HUDEP-2 (cell line): ENCODE data around the gene CHST15.
"Not testable (repeated sequence)": the region's sequence is repeated elsewhere in the genome, so short reads cannot be mapped to it uniquely, and the experiment has no call there.

Experiments
- DNase-seq, 76 experiments: peaks; one replicate each; lab custom pipeline; 2025; ENCODE audit not compliant: unreplicated experiment in 76 of 76; lab: John Stamatoyannopoulos, UW

Gene CHST15

DNA sequence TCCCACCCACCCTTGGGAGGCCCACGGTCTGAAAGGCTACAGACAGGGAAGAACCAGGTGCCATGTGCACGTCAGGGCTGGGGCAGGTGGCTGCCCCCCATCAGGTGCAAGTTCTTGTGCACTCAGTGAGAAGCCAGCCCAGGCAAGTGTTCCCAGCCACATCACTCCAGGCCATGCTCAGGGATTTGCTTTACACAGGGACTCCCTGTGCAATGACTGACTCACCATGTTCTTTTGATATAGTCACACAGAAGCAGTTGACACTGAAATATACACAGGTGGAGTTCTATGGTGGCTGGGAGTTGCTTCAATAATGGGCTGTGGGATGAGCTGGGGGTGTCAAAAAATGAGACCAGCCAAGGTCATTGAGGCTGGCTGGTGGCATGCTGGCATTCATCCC is 8.0 kb upstream of the CHST15 start:
- no peak for DNase-seq

- not testable (repeated sequence) for DNase-seq
These were observed 7.3 kb upstream of the CHST15 start for GRCh38 chr10:124100651-124101050.

DNA sequence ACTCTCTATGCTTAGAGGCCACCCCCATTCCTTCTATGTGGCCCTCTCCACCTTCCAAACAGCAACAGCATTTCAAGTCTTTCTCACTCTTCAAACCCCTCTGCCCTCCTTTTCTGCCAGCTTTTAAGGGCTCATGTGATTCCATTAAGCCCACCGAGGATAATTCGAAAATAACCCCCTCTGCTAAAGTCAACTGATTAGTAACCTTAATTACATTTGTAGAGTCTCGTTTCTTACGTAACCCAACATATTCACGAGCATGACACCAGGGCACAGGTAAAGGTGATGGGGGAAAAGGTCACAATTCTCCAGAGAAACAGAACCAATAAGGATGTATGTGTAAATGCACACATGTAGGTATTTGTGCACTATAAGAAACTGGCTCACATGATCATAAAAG is 6.7 kb upstream of the CHST15 start:
- no peak for DNase-seq

GRCh38 chr10:124099604-124100003 is 6.2 kb upstream of the CHST15 start:
- no peak for DNase-seq

- DNase-seq: no peak
These were observed 5.2 kb upstream of the CHST15 start for GRCh38 chr10:124098575-124098974.

DNA sequence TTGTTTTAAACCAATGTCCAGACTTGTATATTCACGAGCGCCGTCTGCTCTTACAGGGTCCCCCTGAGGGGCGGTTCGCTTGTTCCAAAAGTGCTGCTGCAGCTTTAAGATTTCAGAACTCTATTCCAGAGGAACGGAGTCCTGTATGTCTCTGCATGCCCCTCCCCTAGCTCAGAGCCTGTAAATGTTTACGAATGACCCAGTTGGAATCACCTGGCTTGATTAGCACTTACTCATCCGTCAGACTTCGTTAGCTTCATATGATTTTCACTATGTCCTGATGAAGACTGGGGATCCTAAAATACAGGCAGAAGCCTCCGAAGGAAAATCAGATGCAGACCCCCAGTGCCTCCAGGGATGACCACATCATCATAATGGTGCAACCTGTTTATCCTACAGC is 4.5 kb upstream of the CHST15 start:
- DNase-seq: no peak

DNA sequence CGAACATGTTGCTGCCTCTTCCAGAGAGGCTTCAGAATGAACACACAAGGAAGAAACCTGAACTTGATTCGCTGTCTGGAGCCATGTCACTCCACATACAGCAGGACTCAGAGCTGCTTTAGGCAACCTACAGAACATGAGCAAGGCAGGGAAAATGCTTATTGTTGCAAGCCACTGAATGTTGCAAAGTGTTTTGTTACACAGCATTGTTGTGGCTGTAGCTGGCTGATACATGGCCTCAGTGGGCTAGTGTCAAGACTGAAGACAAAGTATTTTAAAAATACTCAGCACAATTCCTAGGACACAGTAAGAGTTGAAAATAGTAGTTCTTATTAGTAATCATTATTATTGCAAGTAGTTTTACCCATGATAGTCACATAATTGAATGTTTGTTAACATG is 3.1 kb upstream of the CHST15 start:
- DNase-seq: no peak

DNA sequence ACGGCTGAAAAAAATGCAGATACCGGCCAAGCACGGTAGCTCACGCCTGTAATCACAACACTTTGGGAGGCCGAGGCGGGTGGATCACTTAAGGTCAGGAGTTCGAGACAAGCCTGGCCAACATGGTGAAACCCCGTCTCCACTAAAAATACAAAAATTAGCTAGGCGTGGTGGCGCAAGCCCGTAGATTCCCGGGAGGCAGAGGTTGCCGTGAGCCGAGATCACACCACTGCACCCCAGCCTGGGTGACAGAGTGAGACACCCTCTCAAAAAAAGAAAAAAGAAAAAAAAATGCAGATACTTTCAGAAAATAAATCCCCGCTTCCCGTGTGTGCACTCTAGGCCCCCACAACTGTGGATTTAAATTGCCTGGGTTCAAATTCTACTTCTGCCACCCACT is 2.4 kb upstream of the CHST15 start:
- DNase-seq: not testable (repeated sequence)

GRCh38 chr10:124095096-124095495 is 1.7 kb upstream of the CHST15 start:
- no peak for DNase-seq

GRCh38 chr10:124094419-124094785 is 1.0 kb upstream of the CHST15 start:
- DNase-seq: no peak

GRCh38 chr10:124093774-124094418 is 498 bp upstream of the CHST15 start:
- DNase-seq: not testable (repeated sequence)

DNA sequence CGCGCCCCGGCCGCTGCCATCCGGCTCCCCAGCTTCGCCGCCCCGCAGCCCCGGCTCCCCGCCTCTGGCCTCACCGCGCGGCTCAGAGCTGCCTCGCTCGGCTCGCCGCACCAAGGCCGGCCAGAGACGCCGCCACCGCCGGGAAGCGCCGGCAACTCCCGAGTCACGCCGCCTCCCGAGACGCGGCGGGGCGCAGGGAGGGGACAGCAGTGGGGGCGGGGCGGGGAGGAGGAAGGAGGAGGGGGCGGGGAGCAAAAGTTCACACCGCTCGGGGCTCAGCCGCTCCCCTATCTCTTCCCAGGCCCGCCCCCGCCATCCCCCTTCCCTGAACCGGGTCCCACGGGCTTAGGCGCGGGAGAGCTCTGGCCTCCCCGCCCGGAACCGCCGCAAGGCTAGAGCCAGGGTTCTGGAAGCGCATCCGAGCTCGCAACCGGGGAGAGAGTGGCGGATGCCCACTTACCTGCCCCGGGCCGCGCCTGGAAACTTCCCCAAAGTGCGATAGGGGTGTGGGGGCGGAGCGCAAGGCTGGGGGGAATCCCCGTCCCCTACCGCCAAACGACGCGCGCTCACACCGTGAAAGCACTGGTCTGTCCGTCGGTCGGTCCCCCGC is 1.0 kb downstream of the CHST15 start:
- DNase-seq: no peak

DNA sequence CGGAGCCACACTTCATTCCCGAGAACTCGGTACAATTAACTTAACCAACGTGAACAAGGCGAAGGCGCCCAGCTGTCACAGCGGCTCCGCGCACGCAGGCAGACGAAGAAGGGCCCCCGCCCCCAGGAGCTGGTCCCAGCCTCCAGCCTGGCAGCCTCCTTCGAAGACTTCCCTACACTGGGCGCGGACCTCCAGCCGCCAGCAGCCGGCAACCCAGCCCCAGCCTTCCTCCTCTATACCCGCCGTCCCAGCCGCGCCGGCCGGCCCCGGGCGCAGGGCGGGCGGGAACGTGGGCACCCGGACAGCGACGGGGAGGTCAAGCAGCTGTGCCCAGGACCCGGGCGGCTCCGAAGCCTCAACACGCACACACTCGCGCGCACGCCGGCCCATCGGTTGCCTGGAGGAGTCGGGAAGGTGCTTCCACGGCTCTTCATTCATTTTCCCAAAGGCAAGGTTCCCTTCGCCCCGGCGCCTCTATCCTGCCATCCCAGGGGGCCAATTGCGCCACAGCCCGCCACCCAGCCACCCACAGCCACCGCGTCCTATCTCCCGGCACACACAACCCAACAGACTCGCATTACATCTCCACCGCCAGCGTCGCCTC is 1.6 kb downstream of the CHST15 start:
- DNase-seq: no peak

GRCh38 chr10:124090601-124091209 is 2.7 kb downstream of the CHST15 start:
- DNase-seq: no peak

DNA sequence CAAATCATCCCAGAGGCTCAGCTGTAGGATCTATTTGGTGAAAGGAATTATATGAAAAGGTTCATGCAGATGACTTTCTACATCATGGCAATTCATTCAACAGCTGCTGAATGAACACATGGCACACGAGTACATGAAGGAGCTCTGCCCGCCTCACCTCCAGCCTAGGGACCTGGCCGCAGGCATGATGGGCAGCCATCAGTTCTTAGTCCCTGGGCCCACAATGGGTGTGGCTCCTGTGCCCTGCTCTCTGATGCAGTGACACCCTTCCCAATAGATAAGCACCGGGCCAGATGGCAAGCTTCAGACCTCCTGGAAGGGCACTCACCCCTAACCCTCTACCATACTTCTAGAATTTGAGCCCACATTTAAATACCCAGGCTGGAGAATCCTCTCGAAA is 3.5 kb downstream of the CHST15 start:
- DNase-seq: no peak

DNA sequence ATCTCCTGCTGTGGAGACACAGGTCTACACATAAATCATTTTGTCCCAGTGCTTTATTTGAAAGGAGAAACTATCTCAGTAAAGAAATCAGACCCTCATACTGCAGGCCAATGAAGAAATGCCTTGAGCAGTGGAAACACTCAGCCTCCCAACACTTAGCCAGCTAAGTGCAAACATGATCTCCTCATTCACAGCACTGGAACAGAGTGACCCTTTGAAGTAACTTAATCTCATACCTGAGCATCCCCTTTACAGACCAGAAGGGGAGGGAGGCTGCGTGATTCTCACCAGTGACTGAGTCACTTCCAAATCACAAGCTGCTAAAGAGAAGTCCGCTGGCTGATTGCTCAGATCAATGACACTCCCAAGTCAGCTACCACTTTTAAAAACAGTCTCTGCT is 4.5 kb downstream of the CHST15 start:
- DNase-seq: no peak

GRCh38 chr10:124087672-124088634 is 5.4 kb downstream of the CHST15 start:
- DNase-seq: no peak

DNA sequence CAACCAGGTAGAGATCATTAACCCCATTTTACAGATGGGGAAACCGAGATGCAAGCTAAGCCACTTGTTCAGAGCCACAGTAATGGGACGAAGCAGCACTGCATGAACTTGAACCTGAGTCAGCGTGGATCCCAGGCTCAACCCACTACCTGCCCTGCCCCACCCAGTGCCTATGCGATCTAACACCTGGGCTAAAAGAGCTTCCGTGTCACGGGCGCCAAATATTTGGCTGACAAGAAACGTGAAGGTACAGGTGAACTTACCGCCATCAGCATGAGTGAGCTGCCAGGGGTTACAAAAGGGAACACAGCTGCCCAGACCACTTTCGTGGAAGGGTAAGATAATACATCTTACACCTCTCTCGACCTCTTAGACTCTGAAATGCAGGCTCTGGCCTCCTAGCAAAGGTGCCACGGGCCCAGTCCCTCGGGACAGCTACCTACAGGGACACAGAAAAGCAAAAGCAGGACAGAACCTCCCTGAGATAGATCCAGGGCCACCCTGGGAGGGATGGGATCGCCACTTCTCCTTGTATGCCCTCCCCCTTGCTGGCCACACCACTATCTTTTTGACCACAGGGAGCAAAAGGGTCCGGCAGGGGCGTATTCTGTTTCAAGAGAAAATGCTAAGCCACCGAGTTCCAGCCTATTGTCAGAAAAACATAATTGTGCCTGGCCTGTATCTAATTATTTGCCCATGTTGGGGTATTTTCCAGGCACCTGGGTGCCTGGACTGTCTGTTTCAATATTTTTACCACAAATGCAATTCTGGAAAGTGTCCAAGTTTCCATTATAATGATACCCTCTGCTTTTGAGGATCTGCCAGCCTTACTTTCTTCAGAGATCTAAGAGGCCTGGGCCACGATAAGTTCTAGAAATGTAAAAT is 6.4 kb downstream of the CHST15 start:
- DNase-seq: no peak

DNA sequence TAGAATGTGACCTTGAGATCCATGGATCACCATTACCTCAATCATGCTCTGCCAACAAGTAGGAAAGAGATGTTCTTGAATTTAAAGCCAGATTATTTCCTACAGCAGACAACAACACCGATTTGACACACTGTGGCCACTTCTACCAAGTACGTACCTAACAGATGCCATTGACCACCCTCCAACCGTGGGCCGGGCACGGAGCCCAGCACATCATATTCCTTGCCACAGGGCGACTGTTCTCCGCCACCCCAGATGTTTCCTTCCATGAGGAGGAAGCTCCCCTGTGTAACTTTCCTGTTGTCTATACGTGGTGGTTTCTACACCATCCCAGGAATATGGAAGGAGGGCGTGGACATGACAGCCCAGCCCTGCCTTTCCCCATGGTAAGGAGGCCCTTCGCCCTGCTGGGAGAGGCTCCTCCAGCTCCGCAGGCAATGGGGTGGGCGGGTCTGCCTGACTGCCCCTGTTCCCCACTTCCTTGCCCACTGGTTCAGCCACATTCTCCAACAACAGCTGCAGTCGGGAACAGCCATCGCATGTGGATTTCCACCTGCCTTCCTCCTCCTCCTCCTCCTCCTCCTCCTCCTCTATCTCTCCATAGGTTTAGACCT is 7.2 kb downstream of the CHST15 start:
- DNase-seq: no peak
